ENCODE results near the gene SCUBE3. TPM values are rescaled to one million over a fixed set of nuclear protein-coding genes. Genes with fewer than 3 reads are reported as not detected.

The SCUBE3 gene
- total RNA-seq, 2 experiments from 2014 or later: not detected

DNA sequence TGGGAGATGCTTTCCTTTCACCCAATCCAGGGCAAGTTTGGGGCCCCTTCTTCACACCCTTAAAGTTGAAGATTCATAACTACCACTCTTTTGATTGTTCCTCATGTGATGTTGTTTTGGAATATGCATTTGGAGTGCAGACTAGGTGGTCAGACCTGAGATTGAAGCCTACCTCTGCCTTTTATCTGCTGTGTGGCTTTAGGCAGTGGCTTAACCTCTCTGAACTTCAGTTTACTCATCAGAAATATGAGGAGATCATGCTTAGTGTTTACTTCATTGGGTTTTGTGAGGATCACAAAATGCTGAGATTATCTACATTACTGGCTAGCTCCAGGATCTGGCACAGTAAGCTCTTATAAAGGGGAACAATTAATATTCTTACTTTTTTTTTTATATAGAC is 46.3 kb upstream of the SCUBE3 start:
- H3K4me3 ChIP-seq (ENCODE audit: low read length): no peak overlapping the region
- H3K4me1 ChIP-seq (ENCODE audit: insufficient read depth, low read length): no peaks in the 10 kb centered on the region
- POLR2A ChIA-PET: no interaction called here
- DNase-seq (no peak), ATAC-seq (ENCODE audit: poor library complexity) (no peak)
- H3K9me3 Mint-ChIP-seq: no peaks in the 10 kb centered on the region
- H3K27ac Mint-ChIP-seq: no peak overlapping the region
- CTCF ChIA-PET: no interaction called here
- intact Hi-C loops (cut with DNase I, micrococcal nuclease): no loop called here
- H3K27me3 Mint-ChIP-seq: peaks cover 27% of the 10 kb centered on the region
- no peaks in the 10 kb centered on the region for H3K36me3 Mint-ChIP-seq (ENCODE audit: low read depth)
- peaks cover 0 to 6% of the 10 kb centered on the region in 2 experiments for H3K9me3 ChIP-seq (ENCODE audit: control insufficient read depth in 1 of 2, insufficient read depth in 1 of 2, low read length in 2 of 2)
- H3K4me3 Mint-ChIP-seq: no peak overlapping the region
- H3K27ac ChIP-seq (ENCODE audit: low read depth in 1 of 2, low read length in 2 of 2): no peak overlapping the region
- no peaks in the 10 kb centered on the region for H3K4me1 Mint-ChIP-seq (ENCODE audit: low read depth)
- peaks cover 4 to 5% of the 10 kb centered on the region in 2 experiments for H3K27me3 ChIP-seq (ENCODE audit: control insufficient read depth in 1 of 2, insufficient read depth in 2 of 2, low read length in 2 of 2)
- H3K36me3 ChIP-seq (ENCODE audit: insufficient read depth, low read length): no peaks in the 10 kb centered on the region
- TF ChIP-seq, protein P1, sequence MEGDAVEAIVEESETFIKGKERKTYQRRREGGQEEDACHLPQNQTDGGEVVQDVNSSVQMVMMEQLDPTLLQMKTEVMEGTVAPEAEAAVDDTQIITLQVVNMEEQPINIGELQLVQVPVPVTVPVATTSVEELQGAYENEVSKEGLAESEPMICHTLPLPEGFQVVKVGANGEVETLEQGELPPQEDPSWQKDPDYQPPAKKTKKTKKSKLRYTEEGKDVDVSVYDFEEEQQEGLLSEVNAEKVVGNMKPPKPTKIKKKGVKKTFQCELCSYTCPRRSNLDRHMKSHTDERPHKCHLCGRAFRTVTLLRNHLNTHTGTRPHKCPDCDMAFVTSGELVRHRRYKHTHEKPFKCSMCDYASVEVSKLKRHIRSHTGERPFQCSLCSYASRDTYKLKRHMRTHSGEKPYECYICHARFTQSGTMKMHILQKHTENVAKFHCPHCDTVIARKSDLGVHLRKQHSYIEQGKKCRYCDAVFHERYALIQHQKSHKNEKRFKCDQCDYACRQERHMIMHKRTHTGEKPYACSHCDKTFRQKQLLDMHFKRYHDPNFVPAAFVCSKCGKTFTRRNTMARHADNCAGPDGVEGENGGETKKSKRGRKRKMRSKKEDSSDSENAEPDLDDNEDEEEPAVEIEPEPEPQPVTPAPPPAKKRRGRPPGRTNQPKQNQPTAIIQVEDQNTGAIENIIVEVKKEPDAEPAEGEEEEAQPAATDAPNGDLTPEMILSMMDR (IDR thresholded peaks at IDR 0.05): no peak

DNA sequence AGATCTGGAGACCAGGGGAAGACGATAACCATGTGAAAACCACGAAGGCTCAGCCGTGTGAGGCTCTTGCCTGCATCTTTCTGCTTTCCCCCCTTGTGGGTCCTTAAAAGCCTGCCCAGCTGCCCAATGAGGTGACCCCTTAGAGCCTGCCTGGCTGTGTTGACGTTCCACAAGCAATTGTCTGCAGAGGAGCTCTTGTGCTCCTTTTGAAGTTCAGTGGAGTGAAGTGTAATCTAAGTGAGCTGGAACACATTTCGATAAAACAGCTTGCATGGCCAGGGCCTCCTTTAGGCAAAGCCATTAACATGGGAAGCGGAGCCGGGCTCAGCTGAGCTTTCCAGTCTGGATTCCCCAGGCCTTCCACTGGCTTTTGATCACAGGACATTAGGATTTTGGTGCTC is 45.3 kb upstream of the SCUBE3 start:
- H3K36me3 ChIP-seq (ENCODE audit: insufficient read depth, low read length): no peaks in the 10 kb centered on the region
- no peaks in the 10 kb centered on the region for H3K27me3 ChIP-seq (ENCODE audit: control insufficient read depth in 1 of 2, insufficient read depth in 2 of 2, low read length in 2 of 2)
- Mint-ChIP-seq H3K9me3 (no peaks in the 10 kb centered on the region), H3K4me1 (ENCODE audit: low read depth) (no peaks in the 10 kb centered on the region), H3K36me3 (ENCODE audit: low read depth) (no peaks in the 10 kb centered on the region), H3K27me3 (peaks cover 22% of the 10 kb centered on the region), H3K4me3 (no peak overlapping the region), H3K27ac (no peak overlapping the region)
- DNase-seq (no peak), ATAC-seq (ENCODE audit: poor library complexity) (no peak)
- peaks cover 3% of the 10 kb centered on the region for H3K4me1 ChIP-seq (ENCODE audit: insufficient read depth, low read length)
- ChIA-PET POLR2A (no interaction called here), CTCF (no interaction called here)
- peaks cover 0 to 6% of the 10 kb centered on the region in 2 experiments for H3K9me3 ChIP-seq (ENCODE audit: control insufficient read depth in 1 of 2, insufficient read depth in 1 of 2, low read length in 2 of 2)
- H3K4me3 ChIP-seq (ENCODE audit: low read length): no peak overlapping the region
- H3K27ac ChIP-seq (ENCODE audit: low read depth in 1 of 2, low read length in 2 of 2): no peak overlapping the region
- TF ChIP-seq, protein P1 (IDR thresholded peaks at IDR 0.05): no peak
- intact Hi-C loops (cut with DNase I, micrococcal nuclease): no loop called here

DNA sequence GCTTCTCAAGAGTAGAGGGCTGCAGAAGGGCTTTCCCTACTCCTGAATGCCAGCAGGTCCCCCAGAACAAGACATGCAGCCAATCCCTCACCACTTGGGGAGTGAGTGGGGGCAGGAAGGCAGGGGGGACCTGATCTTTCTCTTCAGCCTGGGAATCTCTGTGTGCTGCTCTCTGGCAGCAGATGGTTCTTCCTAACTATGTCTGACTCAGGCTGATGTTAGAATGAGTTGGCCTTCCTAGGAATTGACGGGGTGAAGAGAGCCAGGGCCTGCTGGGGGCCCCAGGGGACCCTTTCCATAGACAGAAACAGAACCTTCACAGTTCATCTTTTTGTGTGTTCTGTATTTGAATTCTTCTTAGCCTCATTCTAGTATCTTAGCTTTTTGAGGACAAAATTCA is 43.6 kb upstream of the SCUBE3 start:
- Histone ChIP-seq H3K4me3 (ENCODE audit: low read length) (no peak overlapping the region), H3K27me3 (ENCODE audit: control insufficient read depth in 1 of 2, insufficient read depth in 2 of 2, low read length in 2 of 2) (no peaks in the 10 kb centered on the region), H3K9me3 (ENCODE audit: control insufficient read depth in 1 of 2, insufficient read depth in 1 of 2, low read length in 2 of 2) (peaks cover 0 to 6% of the 10 kb centered on the region in 2 experiments), H3K27ac (ENCODE audit: low read depth in 1 of 2, low read length in 2 of 2) (no peak overlapping the region), H3K36me3 (ENCODE audit: insufficient read depth, low read length) (no peaks in the 10 kb centered on the region), H3K4me1 (ENCODE audit: insufficient read depth, low read length) (peaks cover 9% of the 10 kb centered on the region)
- intact Hi-C loops (cut with DNase I, micrococcal nuclease): no loop called here
- Mint-ChIP-seq H3K36me3 (ENCODE audit: low read depth) (no peaks in the 10 kb centered on the region), H3K27me3 (peaks cover 13% of the 10 kb centered on the region), H3K4me3 (no peak overlapping the region), H3K27ac (no peak overlapping the region), H3K4me1 (ENCODE audit: low read depth) (no peaks in the 10 kb centered on the region), H3K9me3 (no peaks in the 10 kb centered on the region)
- DNase-seq: no peak
- POLR2A ChIA-PET: no interaction called here
- CTCF ChIA-PET: no interaction called here
- TF ChIP-seq, protein P1 (IDR thresholded peaks at IDR 0.05): no peak
- ATAC-seq (ENCODE audit: poor library complexity): no peak

Measured in CD4-positive, alpha-beta T cell (primary cell).